K562 (cell line): ENCODE results near the gene ABLIM2.

Experiments
- CTCF ChIP-seq, 3 experiments: IDR thresholded peaks in 2 of 3; conservative IDR thresholded peaks in 1 of 3; 2 replicates each; pipeline ENCODE4 v1.5.1; 2011 to 2012; ENCODE audit warnings: low read length in 3 of 3, mild to moderate bottlenecking in 3 of 3, control low read depth in 2 of 3, improper control_type of control experiment in 1 of 3, inconsistent platforms in 1 of 3, low read depth in 1 of 3, mixed read lengths in 1 of 3, moderate library complexity in 1 of 3; ENCODE audit not compliant: insufficient read depth in 2 of 3
- ELK1 ChIP-seq: sonication (generic); formaldehyde crosslinking; IDR thresholded peaks from 2 replicates; pipeline ENCODE4 v1.8.1; 2022; ENCODE audit warnings: missing genetic modification reagents
- FOXA3 ChIP-seq, 2 experiments: fragments of 450-650 bp in 1 of 2; sonication (generic) in 1 of 2; formaldehyde crosslinking; IDR thresholded peaks in 1 of 2; conservative IDR thresholded peaks in 1 of 2; 2 replicates each; pipeline versions ENCODE4 v1.4.0 to v1.8.0; 2020 to 2022; ENCODE audit warnings: mild to moderate bottlenecking in 2 of 2, missing genetic modification reagents in 1 of 2
- JUNB ChIP-seq: fragments of 450-650 bp; formaldehyde crosslinking; conservative IDR thresholded peaks from 2 replicates; pipeline ENCODE4 v1.4.0; 2020; ENCODE audit warnings: mild to moderate bottlenecking
- MAX ChIP-seq: sonication (generic); formaldehyde crosslinking; IDR thresholded peaks from 2 replicates; pipeline ENCODE4 v1.9.0; 2022; ENCODE audit warnings: mild to moderate bottlenecking, missing genetic modification reagents
- SNIP1 ChIP-seq: fragments of 450-650 bp; IDR thresholded peaks from 2 replicates; pipeline ENCODE4 v1.7.1; 2017; ENCODE audit warnings: low read depth, mild to moderate bottlenecking
- SP1 ChIP-seq: sonication (generic); formaldehyde crosslinking; IDR thresholded peaks from 2 replicates; pipeline ENCODE4 v1.8.1; 2022; ENCODE audit warnings: mild to moderate bottlenecking, missing genetic modification reagents
- SREBF1 ChIP-seq: fragments of 150-350 bp; IDR thresholded peaks from 2 replicates; pipeline ENCODE4 v1.6.1; 2014; ENCODE audit warnings: antibody characterized with exemption, low read depth, low read length, borderline replicate concordance
- ZNF274 ChIP-seq: IDR thresholded peaks from 2 replicates; pipeline ENCODE4 v1.6.1; 2011; ENCODE audit warnings: low read depth, mild to moderate bottlenecking, low read length, moderate library complexity, borderline replicate concordance

- TF ChIP-seq SNIP1 (no peak), MAX (CRISPR knock-in tag) (no peak), ZNF274 (no peak), SP1 (CRISPR knock-in tag) (no peak), ELK1 (CRISPR knock-in tag) (no peak), CTCF (IDR thresholded peaks at IDR 0.05 in 2 of 3, conservative IDR thresholded peaks at IDR 0.05 in 1 of 3; ENCODE audit: insufficient read depth in 2 of 3, low read depth in 1 of 3, low read length in 3 of 3) (no peak), FOXA3 (CRISPR knock-in tag; conservative IDR thresholded peaks at IDR 0.05 in 1 of 2, IDR thresholded peaks at IDR 0.05 in 1 of 2) (no peak), JUNB (CRISPR knock-in tag) (no peak), SREBF1 (no peak)
These were observed 5.2 kb downstream of the ABLIM2 start for GRCh38 chr4:8153441-8153840.
